Neural cell (in vitro differentiated cells): ENCODE data around the gene NDUFA11. TPM values are rescaled to one million over a fixed set of nuclear protein-coding genes. Genes with fewer than 3 reads are reported as not detected.

Source experiments
- H2AFZ ChIP-seq: fragments of 200-600, 300-800 bp; sonication (generic), shearing (Covaris generic); 2 replicates; pipeline ENCODE4 v1.6.0; 2014; ENCODE audit warnings: low read depth, mild to moderate bottlenecking, antibody characterized with exemption, low read length, moderate library complexity
- H3F3A ChIP-seq: fragments of 200-600 bp; shearing (Covaris generic); 2 replicates; pipeline ENCODE4 v1.6.1; 2016; ENCODE audit warnings: mild to moderate bottlenecking, moderate library complexity, mixed read lengths, antibody characterized with exemption, low read length; ENCODE audit not compliant: insufficient read depth, poor library complexity, severe bottlenecking
- H3K27ac ChIP-seq: fragments of 200-600, 300-800 bp; sonication (generic), shearing (Covaris generic); 2 replicates; pipeline ENCODE4 v1.5.1; 2014; ENCODE audit warnings: mild to moderate bottlenecking, low read length, moderate library complexity
- H3K27me3 ChIP-seq: fragments of 300-800, 200-600 bp; sonication (generic), shearing (Covaris generic); 2 replicates; pipeline ENCODE4 v1.6.0; 2014; ENCODE audit warnings: mild to moderate bottlenecking, low read depth, low read length, moderate library complexity; ENCODE audit not compliant: insufficient read depth
- H3K36me3 ChIP-seq: fragments of 300-800, 200-600 bp; sonication (generic), shearing (Covaris generic); 2 replicates; pipeline ENCODE4 v1.5.1; 2014; ENCODE audit warnings: mild to moderate bottlenecking, antibody characterized with exemption, low read length, moderate library complexity; ENCODE audit not compliant: insufficient read depth
- H3K4me2 ChIP-seq: fragments of 300-800, 200-600 bp; sonication (generic), shearing (Covaris generic); 2 replicates; pipeline ENCODE4 v1.6.0; 2014; ENCODE audit warnings: mild to moderate bottlenecking, low read length
- H3K4me3 ChIP-seq: fragments of 300-800, 200-600 bp; sonication (generic), shearing (Covaris generic); 2 replicates; pipeline ENCODE4 v1.5.1; 2014; ENCODE audit warnings: mild to moderate bottlenecking, low read length, moderate library complexity
- H3K79me2 ChIP-seq: fragments of 200-600 bp; shearing (Covaris generic); replicated peaks from 2 replicates; pipeline ENCODE4 v1.6.0; 2014; ENCODE audit warnings: mild to moderate bottlenecking, low read length, moderate library complexity; ENCODE audit not compliant: insufficient read depth
- H3K9ac ChIP-seq: fragments of 300-800, 200-600 bp; sonication (generic), shearing (Covaris generic); 2 replicates; pipeline ENCODE4 v1.6.1; 2016; ENCODE audit warnings: mild to moderate bottlenecking, low read length, mixed read lengths
- H3K9me2 ChIP-seq: fragments of 200-600 bp; shearing (Covaris generic); 2 replicates; pipeline ENCODE4 v1.6.1; 2016; ENCODE audit warnings: mild to moderate bottlenecking, low read length, mixed read lengths; ENCODE audit not compliant: insufficient read depth
- H3K9me3 ChIP-seq: fragments of 200-600, 300-800 bp; sonication (generic), shearing (Covaris generic); 2 replicates; pipeline ENCODE4 v1.6.1; 2016; ENCODE audit warnings: mild to moderate bottlenecking, mixed run types, low read length, moderate library complexity, mixed read lengths
- H4K20me1 ChIP-seq: fragments of 200-600 bp; shearing (Covaris generic); 2 replicates; pipeline ENCODE4 v1.6.1; 2016; ENCODE audit warnings: mild to moderate bottlenecking, mixed run types; ENCODE audit not compliant: insufficient read depth
- CTCF ChIP-seq: fragments of 450-650 bp; IDR thresholded peaks from 2 replicates; pipeline ENCODE4 v1.5.1; 2014; ENCODE audit warnings: antibody characterized with exemption, mild to moderate bottlenecking, moderate library complexity; ENCODE audit not compliant: poor library complexity, severe bottlenecking
- EP300 ChIP-seq: fragments of 450-650 bp; conservative IDR thresholded peaks from 2 replicates; pipeline ENCODE4 v1.6.1; 2014; ENCODE audit warnings: antibody characterized with exemption, mild to moderate bottlenecking, moderate library complexity; ENCODE audit not compliant: poor library complexity, severe bottlenecking
- EZH2 ChIP-seq: fragments of 200-600, 300-800 bp; shearing (Covaris generic), sonication (generic); IDR thresholded peaks from 2 replicates; pipeline ENCODE4 v1.6.1; 2014; ENCODE audit warnings: antibody characterized with exemption, low read length, borderline replicate concordance, mild to moderate bottlenecking; ENCODE audit not compliant: insufficient read depth, poor library complexity, severe bottlenecking
- MXI1 ChIP-seq: fragments of 450-650 bp; conservative IDR thresholded peaks from 2 replicates; pipeline ENCODE4 v1.6.1; 2014; ENCODE audit warnings: antibody characterized with exemption, mild to moderate bottlenecking; ENCODE audit not compliant: poor library complexity, severe bottlenecking
- POLR2AphosphoS5 ChIP-seq: IDR thresholded peaks from 2 replicates; pipeline ENCODE4 v1.6.1; 2012
- RAD21 ChIP-seq: fragments of 450-650 bp; conservative IDR thresholded peaks from 2 replicates; pipeline ENCODE4 v1.6.1; 2014; ENCODE audit warnings: antibody characterized with exemption, mild to moderate bottlenecking, moderate library complexity
- REST ChIP-seq: IDR thresholded peaks from 2 replicates; pipeline ENCODE4 v1.6.1; 2012; ENCODE audit warnings: borderline replicate concordance
- SMC3 ChIP-seq: fragments of 450-650 bp; conservative IDR thresholded peaks from 2 replicates; pipeline ENCODE4 v1.6.1; 2014; ENCODE audit warnings: antibody characterized with exemption, mild to moderate bottlenecking, moderate library complexity; ENCODE audit not compliant: poor library complexity
- TAF1 ChIP-seq: IDR thresholded peaks from 2 replicates; pipeline ENCODE4 v1.6.1; 2012; ENCODE audit warnings: low read depth
- polyA plus RNA-seq: library from polyadenylated mRNA; depleted of rRNA; stranded (reverse); fragments of >200 nt; gene quantifications from 2 replicates; pipeline ENCODE4 v1.2.3, GENCODE V29; 2014

NDUFA11 gene
- polyA plus RNA-seq, 1 donor from 2014 or later, result 594 TPM

DNA sequence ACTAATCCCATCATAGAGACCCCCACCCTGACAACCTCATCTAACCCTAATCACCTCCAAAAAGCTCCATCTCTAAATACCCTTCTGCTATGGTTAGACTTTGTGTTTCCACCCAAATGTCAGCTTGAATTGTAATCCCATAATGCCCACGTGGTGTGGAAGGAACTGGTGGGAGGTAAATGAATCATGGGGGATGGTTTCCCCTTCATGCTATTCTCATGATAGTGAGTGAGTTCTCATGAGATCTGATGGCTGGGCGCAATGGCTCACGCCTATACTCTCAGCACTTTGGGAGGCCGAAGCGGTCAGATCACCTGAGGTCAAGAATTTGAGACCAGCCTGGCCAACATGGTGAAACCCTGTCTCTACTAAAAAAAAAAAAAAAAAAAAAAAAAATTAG, 3.7 kb upstream of the NDUFA11 start:
- Histone ChIP-seq H3K27ac (no peak overlapping the region), H4K20me1 (no peaks in the 10 kb centered on the region), H3K9me3 (no peaks in the 10 kb centered on the region), H3K9ac (no peak overlapping the region), H3K79me2 (peaks cover 13% of the 10 kb centered on the region), H2AFZ (no peak overlapping the region), H3K4me2 (no peak overlapping the region), H3K27me3 (no peaks in the 10 kb centered on the region), H3F3A (no peaks in the 10 kb centered on the region), H3K9me2 (no peaks in the 10 kb centered on the region), H3K4me3 (no peak overlapping the region), H3K36me3 (no peaks in the 10 kb centered on the region)
- TF ChIP-seq SMC3, result no peak
- no peak for TF ChIP-seq REST
- no peak for TF ChIP-seq CTCF
- TF ChIP-seq TAF1, result no peak
- TF ChIP-seq MXI1, result no peak
- no peak for TF ChIP-seq RAD21
- no peak for TF ChIP-seq POLR2AphosphoS5
- TF ChIP-seq EZH2, result no peak
- no peak for TF ChIP-seq EP300

GRCh38 chr19:5905114-5905778, 1.7 kb upstream of the NDUFA11 start:
- H3K27ac ChIP-seq, result no peak overlapping the region
- no peak for TF ChIP-seq TAF1
- TF ChIP-seq REST, result no peak
- peak; percentile 9 for TF ChIP-seq RAD21
- TF ChIP-seq POLR2AphosphoS5, result no peak
- TF ChIP-seq SMC3, result no peak
- TF ChIP-seq EP300, result no peak
- no peak for TF ChIP-seq CTCF
- TF ChIP-seq EZH2, result no peak
- peak; percentile 33 for TF ChIP-seq MXI1
- H2AFZ ChIP-seq, result peak overlapping the region; percentile 27
- H3F3A ChIP-seq, result no peaks in the 10 kb centered on the region
- H4K20me1 ChIP-seq, result no peaks in the 10 kb centered on the region
- peak overlapping the region; percentile 64 for H3K4me2 ChIP-seq
- no peaks in the 10 kb centered on the region for H3K9me2 ChIP-seq
- H3K4me3 ChIP-seq, result peak overlapping the region; percentile 82
- H3K27me3 ChIP-seq, result no peaks in the 10 kb centered on the region
- H3K36me3 ChIP-seq, result no peaks in the 10 kb centered on the region
- H3K9me3 ChIP-seq, result no peaks in the 10 kb centered on the region
- H3K79me2 ChIP-seq, result peaks cover 17% of the 10 kb centered on the region
- peak overlapping the region; percentile 60 for H3K9ac ChIP-seq
